ENCODE results near the gene POLR2J.

The POLR2J gene

DNA sequence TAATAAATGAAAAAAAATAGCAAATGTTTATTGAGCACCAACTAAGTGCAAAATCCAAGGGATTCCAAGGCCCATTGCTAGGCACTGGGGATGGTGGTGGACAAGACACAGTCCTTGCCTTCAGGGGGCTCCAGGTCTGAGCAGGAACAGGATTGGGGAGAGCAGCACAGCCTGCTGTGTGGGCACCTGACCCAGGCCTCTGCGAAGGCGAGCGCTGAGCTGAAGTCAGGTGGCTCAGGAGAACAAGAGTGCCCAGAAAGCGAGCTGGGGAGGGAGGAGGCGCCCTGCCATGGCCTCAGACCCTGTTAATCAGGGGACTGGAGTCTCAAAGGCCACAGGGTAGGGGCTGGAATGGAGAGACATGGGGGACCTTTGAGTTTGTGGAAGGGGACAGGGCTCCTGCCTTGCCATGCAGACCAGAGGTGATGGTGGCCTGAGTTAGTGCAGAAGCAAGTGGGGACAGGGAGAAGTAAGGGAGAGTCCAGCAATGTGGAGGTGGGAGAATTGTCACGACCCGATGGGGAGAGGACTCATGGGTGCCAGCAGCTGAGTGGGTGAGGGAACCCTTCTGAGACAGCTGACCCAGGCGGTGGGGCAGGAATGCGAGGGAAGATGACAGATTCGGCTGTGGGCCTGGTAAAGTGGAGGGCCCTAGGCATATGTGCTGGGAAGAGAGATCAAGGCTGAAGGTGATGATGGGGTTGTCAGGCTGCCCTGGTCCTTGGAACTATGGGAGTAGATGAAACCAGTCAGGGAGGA is 49.4 kb downstream of the POLR2J start:
- Histone ChIP-seq H3K9ac (ENCODE audit: low read depth, low read length) (no peak overlapping the region), H3K9me3 (ENCODE audit: insufficient read depth, low read depth, low read length) (no peaks in the 10 kb centered on the region), H3K4me1 (ENCODE audit: insufficient read depth, low read length) (0 out of 2 replicates have a peak, but pooled peaks cover 12% of the 10 kb centered on the region), H3K36me3 (ENCODE audit: insufficient read depth, low read length) (peaks cover 28% of the 10 kb centered on the region), H3K4me3 (ENCODE audit: low read length) (no peak overlapping the region), H3K27me3 (ENCODE audit: insufficient read depth, low read length) (no peaks in the 10 kb centered on the region), H3K27ac (ENCODE audit: low read depth, low read length) (no peak overlapping the region)
- 95% methylated on average over 10 of the region's 10 CpGs for WGBS

DNA sequence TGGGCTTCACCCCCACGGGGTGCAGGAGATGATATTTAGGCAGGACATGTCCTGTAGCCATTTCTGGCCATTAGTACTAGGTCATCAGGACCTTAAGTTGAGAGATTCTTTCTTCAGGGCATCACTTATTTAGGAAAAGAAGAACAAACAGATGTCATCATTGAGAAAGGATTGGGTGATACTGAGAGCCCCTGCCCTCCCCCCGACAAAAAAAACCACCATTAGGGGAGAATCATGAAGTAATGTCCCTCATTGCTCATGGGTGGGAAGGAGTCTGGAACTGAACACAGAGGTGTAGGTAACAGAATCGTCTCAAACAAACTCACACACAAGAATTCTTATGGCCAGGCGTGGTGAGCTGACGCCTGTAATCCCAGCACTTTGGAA is 51.7 kb downstream of the POLR2J start:
- Histone ChIP-seq H3K4me1 (ENCODE audit: insufficient read depth, low read length) (peaks cover 17% of the 10 kb centered on the region; the same call in 1 of the 2 replicates), H3K9ac (ENCODE audit: low read depth, low read length) (no peak overlapping the region), H3K27me3 (ENCODE audit: insufficient read depth, low read length) (no peaks in the 10 kb centered on the region), H3K27ac (ENCODE audit: low read depth, low read length) (no peak overlapping the region), H3K4me3 (ENCODE audit: low read length) (no peak overlapping the region), H3K36me3 (ENCODE audit: insufficient read depth, low read length) (peaks cover 34% of the 10 kb centered on the region), H3K9me3 (ENCODE audit: insufficient read depth, low read depth, low read length) (no peaks in the 10 kb centered on the region)
- 94% methylated on average over 4 of the region's 5 CpGs for WGBS

DNA sequence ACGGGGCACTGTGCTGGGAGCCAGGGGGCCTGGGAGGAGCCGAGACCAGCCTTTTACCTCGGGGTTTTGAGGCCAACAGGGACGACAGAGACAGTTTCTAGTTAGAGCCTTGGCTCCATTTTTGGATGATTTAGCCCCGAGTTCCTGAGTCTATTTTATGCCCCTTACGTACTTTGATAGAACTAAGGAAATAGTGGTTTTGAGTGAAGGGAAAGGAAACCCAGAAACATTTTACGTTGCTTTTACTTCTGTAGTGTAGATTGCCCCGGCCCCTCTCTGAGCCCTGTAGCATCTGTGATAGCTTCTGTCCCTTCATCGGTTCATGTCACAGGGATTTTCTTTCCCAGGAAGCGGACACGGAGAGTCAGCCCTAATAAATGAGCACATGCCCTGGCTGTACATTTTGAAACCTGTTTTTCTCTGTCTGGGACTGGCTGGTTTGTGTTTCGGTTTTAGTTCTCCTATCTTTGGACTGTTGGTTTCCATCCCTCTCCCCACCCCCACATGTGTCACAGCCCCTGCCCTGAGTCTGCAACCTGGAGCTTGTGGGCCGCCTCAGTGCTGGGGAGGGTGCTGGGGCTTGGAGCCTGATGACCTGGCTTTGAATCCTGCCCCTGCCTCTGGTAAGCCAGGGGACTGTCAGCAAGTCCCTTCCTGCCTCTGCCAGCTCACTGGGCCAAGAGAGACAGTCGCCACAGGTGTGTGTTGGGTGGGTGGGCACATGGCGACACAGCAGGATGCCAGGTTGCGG is 52.3 kb downstream of the POLR2J start:
- Histone ChIP-seq H3K27me3 (ENCODE audit: insufficient read depth, low read length) (no peaks in the 10 kb centered on the region), H3K4me3 (ENCODE audit: low read length) (no peak overlapping the region), H3K4me1 (ENCODE audit: insufficient read depth, low read length) (peaks cover 12% of the 10 kb centered on the region; the same call in 1 of the 2 replicates), H3K27ac (ENCODE audit: low read depth, low read length) (no peak overlapping the region), H3K9me3 (ENCODE audit: insufficient read depth, low read depth, low read length) (no peaks in the 10 kb centered on the region), H3K9ac (ENCODE audit: low read depth, low read length) (no peak overlapping the region), H3K36me3 (ENCODE audit: insufficient read depth, low read length) (peaks cover 38% of the 10 kb centered on the region)
- WGBS = 93% methylated on average over 16 of the region's 16 CpGs

DNA sequence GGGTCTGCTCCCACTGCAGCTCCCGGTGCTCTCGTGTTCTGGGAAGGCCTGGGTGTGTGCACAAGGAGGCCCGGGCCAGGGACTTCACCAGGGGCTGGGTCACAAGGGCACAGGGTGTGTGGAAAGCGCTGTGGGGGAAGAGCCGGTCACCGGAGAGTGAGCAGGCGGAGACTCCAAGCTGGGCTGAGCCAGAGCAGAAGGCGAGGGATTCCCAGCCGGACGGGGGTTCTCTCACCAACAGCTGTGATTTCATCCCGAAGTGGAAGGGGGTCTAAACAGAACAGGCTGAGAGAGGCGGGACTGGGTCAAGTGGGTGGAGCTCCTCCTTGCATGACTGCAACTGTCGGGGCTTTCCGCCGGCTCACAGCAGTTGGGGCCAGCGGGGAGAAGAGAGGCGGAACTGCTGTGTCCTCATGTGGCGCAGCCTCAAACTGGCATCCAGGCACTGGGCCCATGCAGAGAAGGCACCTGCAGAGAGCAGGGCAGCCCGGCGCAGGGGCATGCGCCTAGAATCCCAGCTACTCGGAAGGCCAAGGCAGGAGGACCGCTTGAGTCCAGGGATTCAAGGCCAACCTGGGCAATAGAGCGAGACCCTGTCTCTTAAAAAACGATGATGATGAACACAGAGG is 53.0 kb downstream of the POLR2J start:
- Histone ChIP-seq H3K36me3 (ENCODE audit: insufficient read depth, low read length) (peaks cover 42% of the 10 kb centered on the region), H3K4me1 (ENCODE audit: insufficient read depth, low read length) (peaks cover 8% of the 10 kb centered on the region; the same call in 1 of the 2 replicates), H3K9me3 (ENCODE audit: insufficient read depth, low read depth, low read length) (no peaks in the 10 kb centered on the region), H3K4me3 (ENCODE audit: low read length) (no peak overlapping the region), H3K9ac (ENCODE audit: low read depth, low read length) (no peak overlapping the region), H3K27me3 (ENCODE audit: insufficient read depth, low read length) (no peaks in the 10 kb centered on the region), H3K27ac (ENCODE audit: low read depth, low read length) (no peak overlapping the region)
- WGBS = 78% methylated on average over 25 of the region's 25 CpGs

DNA sequence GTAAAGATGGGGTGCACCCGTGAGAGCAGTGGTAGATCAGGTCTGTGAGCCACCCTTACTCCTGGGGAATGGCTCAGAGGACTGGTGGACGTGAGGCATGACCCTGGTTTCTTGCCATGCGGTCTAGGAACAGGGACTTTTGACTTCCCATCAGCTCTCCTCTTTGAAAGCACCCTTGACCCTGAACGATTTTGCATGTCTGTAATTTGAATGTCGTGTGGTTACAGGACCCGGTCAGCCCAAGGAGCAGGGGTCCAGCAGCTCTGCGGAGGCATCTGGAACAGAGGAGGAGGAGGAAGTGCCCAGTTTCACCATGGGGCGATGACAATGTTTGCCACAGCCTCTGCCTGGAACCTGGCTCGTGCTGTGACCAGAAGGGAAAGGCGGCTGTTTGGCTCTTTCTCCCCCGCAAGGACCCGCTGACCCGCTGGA is 53.9 kb downstream of the POLR2J start:
- 89% methylated on average over 13 of the region's 13 CpGs for WGBS
- Histone ChIP-seq H3K4me3 (ENCODE audit: low read length) (no peak overlapping the region), H3K27ac (ENCODE audit: low read depth, low read length) (no peak overlapping the region), H3K36me3 (ENCODE audit: insufficient read depth, low read length) (peaks cover 49% of the 10 kb centered on the region), H3K4me1 (ENCODE audit: insufficient read depth, low read length) (peaks cover 6% of the 10 kb centered on the region; the same call in 1 of the 2 replicates), H3K9ac (ENCODE audit: low read depth, low read length) (no peak overlapping the region), H3K27me3 (ENCODE audit: insufficient read depth, low read length) (no peaks in the 10 kb centered on the region), H3K9me3 (ENCODE audit: insufficient read depth, low read depth, low read length) (no peaks in the 10 kb centered on the region)

DNA sequence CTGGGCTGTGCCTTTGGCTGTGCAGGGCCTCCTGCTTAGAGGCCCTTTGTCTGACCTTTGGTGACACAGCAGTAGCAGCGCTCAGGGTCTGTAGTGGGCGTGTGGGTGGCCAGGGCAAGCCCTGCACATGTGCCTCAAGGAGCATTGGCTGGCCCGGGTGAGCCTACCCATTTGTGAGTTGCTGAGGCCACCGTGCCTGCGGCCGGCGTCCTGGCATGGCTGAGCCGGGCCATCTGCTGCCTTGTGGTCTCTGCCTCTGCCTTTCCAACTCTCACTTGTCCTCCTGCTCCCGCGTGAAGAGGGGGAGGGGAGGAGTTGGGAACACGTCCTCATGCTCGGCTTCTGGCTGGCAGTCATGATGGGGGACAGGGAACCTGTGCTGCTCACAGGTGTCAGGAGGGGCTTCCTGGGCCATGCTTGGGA is 54.6 kb downstream of the POLR2J start:
- Histone ChIP-seq H3K4me3 (ENCODE audit: low read length) (no peak overlapping the region), H3K27ac (ENCODE audit: low read depth, low read length) (no peak overlapping the region), H3K27me3 (ENCODE audit: insufficient read depth, low read length) (no peaks in the 10 kb centered on the region), H3K9ac (ENCODE audit: low read depth, low read length) (peak overlapping the region; percentile 49), H3K4me1 (ENCODE audit: insufficient read depth, low read length) (peaks cover 6% of the 10 kb centered on the region; the same call in 1 of the 2 replicates), H3K9me3 (ENCODE audit: insufficient read depth, low read depth, low read length) (no peaks in the 10 kb centered on the region), H3K36me3 (ENCODE audit: insufficient read depth, low read length) (peaks cover 53% of the 10 kb centered on the region)
- WGBS = 73% methylated on average over 12 of the region's 12 CpGs
